RWPE1 (cell line): ENCODE results near the gene CLCN7.

Source experiments
- CTCF ChIA-PET: fragments of 350-600 bp; sonication (Branson Sonifier 250); formaldehyde crosslinking; extraction: SDS; loops from one replicate; lab custom pipeline; 2021; lab: Yijun Ruan, JAX
- POLR2A ChIA-PET: fragments of 400-600 bp; formaldehyde crosslinking; extraction: SDS; loops from one replicate; lab custom pipeline; 2020; ENCODE audit warnings: antibody characterized with exemption; ENCODE audit not compliant: low non-redundant PET; lab: Yijun Ruan, JAX
- DNase-seq: peaks from one replicate; pipeline ENCODE4 v3.0.0; 2012; ENCODE audit warnings: low spot score
- H3K27ac ChIP-seq: fragments of 450-650 bp; 2 replicates; pipeline ENCODE4 v1.5.1; 2017
- TF ChIP-seq, protein P1 (sequence below): fragments of 450-650 bp; conservative IDR thresholded peaks from 2 replicates; pipeline ENCODE4 v1.5.1; 2017; ENCODE audit warnings: low read depth, mild to moderate bottlenecking

CLCN7 gene

DNA sequence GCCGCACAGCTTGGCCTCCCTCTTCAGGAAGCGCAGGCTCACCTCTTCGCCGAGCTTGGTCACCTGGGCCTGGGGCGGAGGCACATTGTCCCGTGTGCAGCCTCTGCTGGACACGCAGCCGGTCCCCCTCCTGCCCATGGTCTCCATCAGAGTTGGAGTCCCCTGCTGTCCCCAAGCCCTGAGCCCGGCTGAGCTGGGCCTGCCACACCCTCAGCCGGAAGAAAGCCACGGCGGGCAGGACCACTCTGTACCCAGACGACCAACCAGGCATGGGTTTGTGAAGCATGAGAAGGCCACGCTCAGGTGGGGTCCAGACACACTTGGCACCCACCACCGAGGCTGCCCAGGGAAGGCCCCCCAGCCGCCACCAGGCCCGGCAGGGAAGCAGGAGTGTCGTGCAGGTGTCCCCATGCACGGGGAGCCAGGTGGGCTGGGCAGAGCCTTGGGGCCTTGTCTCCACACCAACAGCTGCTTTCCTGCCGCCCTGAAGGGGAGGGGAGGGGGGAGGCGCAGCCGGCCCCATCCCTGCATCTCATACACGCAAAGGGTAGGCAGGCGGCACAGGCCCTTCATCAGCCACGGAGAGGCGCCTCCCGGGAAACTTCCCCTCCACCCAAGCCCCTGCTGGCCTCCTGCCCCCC lies 35.6 kb downstream of the CLCN7 start:
- H3K27ac ChIP-seq: no peak overlapping the region
- DNase-seq: no peak
- TF ChIP-seq, protein P1, sequence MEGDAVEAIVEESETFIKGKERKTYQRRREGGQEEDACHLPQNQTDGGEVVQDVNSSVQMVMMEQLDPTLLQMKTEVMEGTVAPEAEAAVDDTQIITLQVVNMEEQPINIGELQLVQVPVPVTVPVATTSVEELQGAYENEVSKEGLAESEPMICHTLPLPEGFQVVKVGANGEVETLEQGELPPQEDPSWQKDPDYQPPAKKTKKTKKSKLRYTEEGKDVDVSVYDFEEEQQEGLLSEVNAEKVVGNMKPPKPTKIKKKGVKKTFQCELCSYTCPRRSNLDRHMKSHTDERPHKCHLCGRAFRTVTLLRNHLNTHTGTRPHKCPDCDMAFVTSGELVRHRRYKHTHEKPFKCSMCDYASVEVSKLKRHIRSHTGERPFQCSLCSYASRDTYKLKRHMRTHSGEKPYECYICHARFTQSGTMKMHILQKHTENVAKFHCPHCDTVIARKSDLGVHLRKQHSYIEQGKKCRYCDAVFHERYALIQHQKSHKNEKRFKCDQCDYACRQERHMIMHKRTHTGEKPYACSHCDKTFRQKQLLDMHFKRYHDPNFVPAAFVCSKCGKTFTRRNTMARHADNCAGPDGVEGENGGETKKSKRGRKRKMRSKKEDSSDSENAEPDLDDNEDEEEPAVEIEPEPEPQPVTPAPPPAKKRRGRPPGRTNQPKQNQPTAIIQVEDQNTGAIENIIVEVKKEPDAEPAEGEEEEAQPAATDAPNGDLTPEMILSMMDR: no peak
- ChIA-PET POLR2A (no interaction called here), CTCF (interaction anchor here (0.5 kb wide), 1 partner anchor 103 kb away, joined by 3 read pairs; no protein-coding TSS in a partner anchor)

DNA sequence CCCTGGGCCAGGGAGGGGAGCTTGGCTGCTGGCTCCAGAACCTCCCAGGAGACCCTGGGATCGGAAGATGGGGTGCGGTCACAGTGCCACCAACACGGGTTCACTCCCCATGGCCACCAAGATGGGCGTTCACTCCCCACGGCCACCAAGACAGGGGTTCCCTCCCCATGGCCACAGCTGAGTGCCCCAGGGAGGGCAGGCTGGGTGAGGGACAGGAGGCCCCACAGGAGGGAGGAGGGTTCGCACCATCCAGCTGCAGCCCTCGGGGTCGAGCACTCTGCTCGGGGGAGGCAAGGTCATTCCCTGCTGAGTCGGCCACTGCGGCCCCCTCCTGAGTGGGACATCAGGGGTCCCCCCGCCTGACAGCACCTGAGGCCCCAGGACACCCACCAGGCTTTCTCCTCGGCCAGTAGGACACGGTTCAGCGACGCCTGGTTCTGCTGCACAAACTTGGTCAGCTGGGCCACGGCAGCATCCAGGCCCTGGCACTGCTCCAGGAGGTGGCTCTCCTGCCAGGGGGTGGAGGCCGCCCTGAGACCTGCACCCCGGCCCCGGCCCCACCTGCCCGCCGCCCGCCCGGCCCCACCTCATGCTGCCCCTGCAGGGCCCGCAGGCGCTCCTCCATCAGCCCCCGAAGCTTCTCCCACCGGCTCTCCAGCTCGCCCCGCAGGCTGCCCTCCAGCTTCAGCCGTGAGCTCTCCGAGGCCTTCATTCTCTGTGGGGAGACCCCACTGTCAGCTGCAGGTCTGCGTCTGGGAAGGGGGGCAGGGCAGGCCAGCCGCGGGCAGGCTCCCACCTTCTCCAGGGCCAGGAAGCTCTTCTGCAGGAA lies 36.4 kb downstream of the CLCN7 start:
- ChIA-PET POLR2A (no interaction called here), CTCF (interaction anchor here (0.6 kb wide), 1 partner anchor 25 kb away, joined by 4 read pairs; no protein-coding TSS in a partner anchor)
- TF ChIP-seq, protein P1: no peak
- DNase-seq: no peak
- no peak overlapping the region for H3K27ac ChIP-seq

DNA sequence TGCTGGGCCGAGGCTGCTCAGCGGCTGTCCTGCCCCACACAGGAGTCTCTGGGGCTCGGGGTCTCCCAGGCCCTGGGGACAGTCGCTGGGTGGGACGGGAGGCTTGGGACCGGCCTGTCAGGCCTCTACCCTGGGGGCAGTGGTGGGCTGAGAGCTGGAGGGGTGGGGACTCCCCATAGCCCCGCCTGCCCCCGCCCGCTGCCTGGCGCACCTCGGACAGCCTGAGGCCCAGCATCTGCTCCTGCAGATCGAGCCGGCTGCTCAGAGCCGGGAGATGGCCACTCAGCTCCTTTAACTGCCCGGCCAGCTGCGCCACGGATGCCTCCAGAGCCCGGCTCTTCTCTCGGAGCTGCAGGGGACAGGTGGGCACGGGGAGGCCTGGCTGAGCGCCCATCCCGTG lies 37.2 kb downstream of the CLCN7 start:
- H3K27ac ChIP-seq: no peak overlapping the region
- CTCF ChIA-PET: no interaction called here
- no peak for DNase-seq
- POLR2A ChIA-PET: interaction anchor here (1.2 kb wide), 1 partner anchor 17 kb away, joined by 7 read pairs; the partner anchor contains the start of gene UQCC4
- TF ChIP-seq, protein P1: no peak

DNA sequence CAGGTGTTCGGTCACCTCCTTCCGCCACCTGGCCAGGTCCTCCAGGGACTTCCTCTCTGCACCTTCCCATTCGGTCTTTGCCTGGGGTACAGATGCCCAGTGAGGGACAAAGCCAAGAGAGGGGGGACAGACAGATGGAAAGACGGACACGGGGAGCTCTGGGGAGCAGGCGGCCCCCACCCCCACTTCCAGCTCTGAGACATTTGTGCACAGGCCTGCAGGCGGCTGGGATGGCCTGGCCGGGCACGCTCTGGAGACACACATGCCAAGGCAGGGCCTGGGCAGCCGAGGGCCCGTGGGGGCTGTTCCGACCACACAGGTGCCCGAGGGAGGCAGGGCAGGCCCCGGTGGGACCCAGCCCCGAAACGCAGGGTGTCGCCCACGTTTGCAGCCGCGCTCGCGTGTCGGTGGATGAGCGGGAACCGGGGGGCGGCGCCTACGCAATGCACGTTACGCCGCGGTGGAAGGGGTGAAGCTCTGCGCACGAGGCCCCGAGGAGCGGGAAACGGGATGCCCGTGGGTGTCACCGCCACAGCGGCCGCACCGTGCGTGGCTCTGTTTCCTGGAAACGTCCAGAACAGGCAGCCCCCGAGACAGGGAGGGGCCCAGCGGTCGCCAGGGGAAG lies 38.0 kb downstream of the CLCN7 start:
- ChIA-PET CTCF (no interaction called here), POLR2A (interaction anchor here (1.2 kb wide), 1 partner anchor 16 kb away, joined by 7 read pairs; the partner anchor contains the start of gene UQCC4)
- TF ChIP-seq, protein P1: no peak

DNA sequence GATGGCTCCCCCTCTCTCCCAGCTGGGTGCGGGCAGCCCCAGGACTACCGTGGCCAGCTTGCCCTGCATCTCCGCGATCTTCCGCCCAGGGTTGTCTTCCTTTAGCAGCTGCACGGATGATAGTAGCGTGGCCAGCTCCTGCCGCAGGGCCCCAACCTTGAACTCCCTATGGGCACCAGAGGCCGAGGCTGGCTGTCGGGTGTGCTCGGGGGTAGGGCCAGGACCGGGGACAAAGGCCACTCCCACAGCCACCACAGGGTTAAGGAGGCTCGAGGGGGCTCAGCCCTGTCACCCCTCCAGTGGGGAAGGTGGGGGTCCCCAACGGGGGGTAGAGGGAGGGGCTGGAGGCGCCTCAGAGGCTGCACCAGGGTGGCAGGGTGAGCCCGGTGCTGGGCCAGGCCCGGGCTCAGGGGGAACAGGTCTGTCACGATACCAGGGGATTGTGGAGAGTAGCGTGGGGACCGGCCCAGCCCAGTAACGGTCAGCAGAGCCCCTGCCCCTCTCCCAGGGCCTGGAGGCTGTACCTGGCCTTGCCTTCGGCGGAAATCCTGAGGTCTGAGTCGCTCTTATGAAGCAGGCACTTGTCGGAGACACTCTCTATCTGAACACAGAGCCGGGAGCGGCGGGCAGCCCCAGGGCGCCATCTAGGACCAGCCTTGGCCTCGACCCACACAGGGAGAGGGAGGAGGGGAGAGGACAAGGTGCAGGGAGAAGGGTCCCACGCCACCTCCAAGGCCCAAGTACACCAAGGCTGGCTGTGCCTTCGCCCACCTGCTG lies 38.7 kb downstream of the CLCN7 start:
- no peak for DNase-seq
- POLR2A ChIA-PET: no interaction called here

More for the DNA sequence above, 38.0 kb downstream of the CLCN7 start:
- H3K27ac ChIP-seq: no peak overlapping the region
- DNase-seq: no peak

More for the DNA sequence above, 38.7 kb downstream of the CLCN7 start:
- H3K27ac ChIP-seq: no peak overlapping the region
- CTCF ChIA-PET: interaction anchor here (0.6 kb wide), 1 partner anchor 767 kb away, joined by 4 read pairs; no protein-coding TSS in a partner anchor
- TF ChIP-seq, protein P1: no peak
